Astrocyte (in vitro differentiated cells and primary cell): ENCODE results near the gene DACT3. TPM values are rescaled to one million over a fixed set of nuclear protein-coding genes. Genes with fewer than 3 reads are reported as not detected.

Source experiments
- DNase-seq: peaks from one replicate; pipeline ENCODE4 v3.0.0-alpha.2; 2010; ENCODE audit warnings: low read depth
- FAIRE-seq: peaks from 2 replicates; lab custom pipeline; 2011; peaks lifted over from hg19 to GRCh38; lab: Jason Lieb, UNC
- H2AFZ ChIP-seq: 2 replicates; pipeline ENCODE4 v1.6.0; 2012; ENCODE audit warnings: low read depth, low read length, inconsistent platforms
- H3K27ac ChIP-seq: 2 replicates; pipeline ENCODE4 v1.5.1; 2011; ENCODE audit warnings: low read depth, low read length, inconsistent platforms
- H3K27me3 ChIP-seq: 2 replicates; pipeline ENCODE4 v1.6.0; 2011; ENCODE audit warnings: low read length, inconsistent platforms; ENCODE audit not compliant: insufficient read depth
- H3K36me3 ChIP-seq: 2 replicates; pipeline ENCODE4 v1.5.1; 2011; ENCODE audit warnings: low read length, inconsistent platforms; ENCODE audit not compliant: insufficient read depth
- H3K4me1 ChIP-seq: 2 replicates; pipeline ENCODE4 v1.5.1; 2011; ENCODE audit warnings: low read length, inconsistent platforms; ENCODE audit not compliant: insufficient read depth
- H3K4me2 ChIP-seq: 2 replicates; pipeline ENCODE4 v1.6.0; 2012; ENCODE audit warnings: low read length, inconsistent platforms
- H3K4me3 ChIP-seq: 2 replicates; pipeline ENCODE4 v1.5.1; 2011; ENCODE audit warnings: low read depth, mild to moderate bottlenecking, low read length, inconsistent platforms; ENCODE audit not compliant: insufficient read depth
- H3K79me2 ChIP-seq: 2 replicates; pipeline ENCODE4 v1.6.0; 2012; ENCODE audit warnings: mild to moderate bottlenecking, low read length, inconsistent platforms; ENCODE audit not compliant: insufficient read depth
- H3K9ac ChIP-seq: 2 replicates; pipeline ENCODE4 v1.6.0; 2012; ENCODE audit warnings: mild to moderate bottlenecking, low read length, inconsistent platforms
- H3K9me3 ChIP-seq: 2 replicates; pipeline ENCODE4 v1.5.1; 2012; ENCODE audit warnings: low read depth, mild to moderate bottlenecking, low read length, inconsistent platforms; ENCODE audit not compliant: insufficient read depth
- H4K20me1 ChIP-seq: 2 replicates; pipeline ENCODE4 v1.6.0; 2012; ENCODE audit warnings: low read length, inconsistent platforms; ENCODE audit not compliant: insufficient read depth
- H3K27ac Mint-ChIP-seq: one replicate; pipeline ENCODE4 v1.8.0; 2021; ENCODE audit warnings: mild to moderate bottlenecking, mixed read lengths; ENCODE audit not compliant: unreplicated experiment
- H3K27me3 Mint-ChIP-seq: one replicate; pipeline ENCODE4 v1.8.0; 2021; ENCODE audit warnings: low read depth, mixed read lengths; ENCODE audit not compliant: unreplicated experiment
- H3K36me3 Mint-ChIP-seq: one replicate; pipeline ENCODE4 v1.8.0; 2021; ENCODE audit warnings: low read depth, mixed read lengths; ENCODE audit not compliant: unreplicated experiment
- H3K4me1 Mint-ChIP-seq: one replicate; pipeline ENCODE4 v1.8.0; 2021; ENCODE audit warnings: low read depth, mixed read lengths; ENCODE audit not compliant: unreplicated experiment
- H3K4me3 Mint-ChIP-seq: one replicate; pipeline ENCODE4 v1.8.0; 2021; ENCODE audit warnings: mild to moderate bottlenecking, moderate library complexity, mixed read lengths; ENCODE audit not compliant: unreplicated experiment
- H3K9me3 Mint-ChIP-seq: one replicate; pipeline ENCODE4 v1.8.0; 2021; ENCODE audit warnings: mild to moderate bottlenecking, mixed read lengths; ENCODE audit not compliant: unreplicated experiment
- CTCF ChIP-seq: IDR thresholded peaks from 2 replicates; pipeline ENCODE4 v1.5.1; 2011; ENCODE audit warnings: low read depth, mild to moderate bottlenecking, inconsistent platforms, low read length, moderate library complexity; ENCODE audit not compliant: insufficient read depth
- EZH2 ChIP-seq: IDR thresholded peaks from 2 replicates; pipeline ENCODE4 v1.6.1; 2012; ENCODE audit warnings: mild to moderate bottlenecking, low read length, inconsistent platforms; ENCODE audit not compliant: insufficient read depth
- total RNA-seq: library from RNA; stranded (reverse); gene quantifications from 2 replicates; pipeline ENCODE4 v1.2.1, GENCODE V29; 2021

DACT3 gene
- total RNA-seq, 1 donor from 2014 or later = 19.8 TPM

DNA sequence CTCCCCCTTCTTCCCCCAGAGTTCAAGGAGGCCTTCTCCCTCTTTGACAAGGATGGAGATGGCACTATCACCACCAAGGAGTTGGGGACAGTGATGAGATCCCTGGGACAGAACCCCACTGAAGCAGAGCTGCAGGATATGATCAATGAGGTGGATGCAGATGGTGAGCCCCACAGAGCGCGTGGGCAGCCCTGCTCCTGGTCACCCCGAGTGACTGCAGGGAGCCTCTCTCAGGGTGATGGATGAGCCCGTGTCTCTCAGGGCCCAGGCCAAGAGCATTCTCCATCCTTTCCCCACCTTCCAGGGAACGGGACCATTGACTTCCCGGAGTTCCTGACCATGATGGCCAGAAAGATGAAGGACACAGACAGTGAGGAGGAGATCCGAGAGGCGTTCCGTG, 52.8 kb downstream of the DACT3 start:
- H3K4me1 ChIP-seq = peaks cover 5% of the 10 kb centered on the region
- peaks cover 91% of the 10 kb centered on the region for H4K20me1 ChIP-seq
- TF ChIP-seq EZH2 = no peak
- TF ChIP-seq CTCF = no peak
- peaks cover 34% of the 10 kb centered on the region for H3K79me2 ChIP-seq
- H3K36me3 ChIP-seq = peaks cover 32% of the 10 kb centered on the region
- H2AFZ ChIP-seq = no peak overlapping the region
- H3K27ac Mint-ChIP-seq = no peak overlapping the region
- H3K4me1 Mint-ChIP-seq = peaks cover 20% of the 10 kb centered on the region
- no peak overlapping the region for H3K4me2 ChIP-seq
- H3K9me3 Mint-ChIP-seq = peaks cover 1% of the 10 kb centered on the region
- no peak for DNase-seq
- no peak overlapping the region for H3K4me3 Mint-ChIP-seq
- no peak overlapping the region for H3K4me3 ChIP-seq
- no peak overlapping the region for H3K27ac ChIP-seq
- H3K9me3 ChIP-seq = no peaks in the 10 kb centered on the region
- peaks cover 34% of the 10 kb centered on the region for H3K36me3 Mint-ChIP-seq
- no peaks in the 10 kb centered on the region for H3K27me3 ChIP-seq
- H3K27me3 Mint-ChIP-seq = no peaks in the 10 kb centered on the region
- no peak for FAIRE-seq
- no peak overlapping the region for H3K9ac ChIP-seq

DNA sequence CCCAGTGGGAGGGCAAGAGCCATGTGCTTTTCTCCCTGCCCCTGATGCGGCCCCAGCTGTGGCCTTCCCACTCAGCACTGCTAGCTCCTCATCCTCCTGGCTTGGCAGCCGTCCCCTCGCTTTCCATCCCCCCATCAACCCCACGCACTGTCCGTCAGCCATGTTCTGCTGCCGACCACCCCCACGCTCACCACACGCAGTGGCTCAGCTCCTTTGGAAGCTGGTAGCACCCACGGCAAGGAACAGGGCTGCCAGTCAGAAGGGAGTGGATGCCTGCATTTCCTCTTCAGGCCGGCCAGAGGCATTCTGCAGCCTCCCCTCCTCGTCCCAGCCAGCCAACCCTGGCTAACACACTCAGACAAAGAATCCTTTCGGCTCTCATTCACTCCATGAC, 53.5 kb downstream of the DACT3 start:
- Mint-ChIP-seq H3K4me1 (peaks cover 25% of the 10 kb centered on the region), H3K4me3 (no peak overlapping the region), H3K27me3 (no peaks in the 10 kb centered on the region), H3K9me3 (peaks cover 1% of the 10 kb centered on the region), H3K36me3 (peaks cover 36% of the 10 kb centered on the region), H3K27ac (no peak overlapping the region)
- Histone ChIP-seq H3K27me3 (no peaks in the 10 kb centered on the region), H4K20me1 (peaks cover 95% of the 10 kb centered on the region), H3K9ac (no peak overlapping the region), H3K4me2 (no peak overlapping the region), H3K27ac (no peak overlapping the region), H3K36me3 (peaks cover 32% of the 10 kb centered on the region), H3K9me3 (no peaks in the 10 kb centered on the region), H3K4me3 (no peak overlapping the region), H2AFZ (no peak overlapping the region), H3K79me2 (peaks cover 42% of the 10 kb centered on the region), H3K4me1 (peaks cover 12% of the 10 kb centered on the region)
- FAIRE-seq = no peak
- no peak for DNase-seq
- no peak for TF ChIP-seq EZH2
- TF ChIP-seq CTCF = no peak

DNA sequence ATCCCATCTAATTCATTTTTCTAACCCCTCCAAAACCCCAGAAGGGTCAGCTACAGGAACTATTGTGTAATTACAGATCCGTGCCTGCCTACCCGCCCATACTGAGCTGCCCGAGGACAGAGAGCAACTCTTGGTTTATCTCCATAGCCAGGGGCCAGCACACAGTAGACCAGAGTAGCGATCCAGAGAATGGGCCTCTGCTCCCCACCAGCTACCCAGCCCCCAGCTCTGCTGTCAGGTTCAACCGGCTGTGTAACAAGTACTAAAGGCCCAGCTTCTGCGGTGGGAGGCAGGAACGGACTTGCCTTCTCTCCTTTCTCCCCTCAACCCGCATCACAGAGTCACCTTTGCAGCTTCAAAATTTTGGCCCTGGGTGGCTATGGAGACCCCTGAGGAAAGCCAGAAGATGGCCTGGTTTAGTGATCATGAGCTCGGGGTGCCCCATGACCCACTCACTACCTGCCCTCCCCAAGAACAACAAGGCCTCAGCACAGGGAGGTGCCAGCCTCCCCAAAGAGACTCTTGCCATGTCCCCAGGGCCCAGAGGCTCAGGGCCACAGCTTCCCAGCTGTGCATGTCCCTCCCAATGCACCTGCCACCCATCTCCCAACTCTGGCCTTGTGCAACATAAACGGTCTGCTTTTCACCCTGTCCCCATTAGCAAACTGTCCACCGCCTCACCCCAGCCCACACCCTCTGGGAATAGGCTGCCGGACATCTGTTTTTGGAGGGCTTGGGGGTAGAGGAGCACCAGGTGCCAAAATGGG, 54.1 kb downstream of the DACT3 start:
- peaks cover 1% of the 10 kb centered on the region for H3K9me3 Mint-ChIP-seq
- no peaks in the 10 kb centered on the region for H3K9me3 ChIP-seq
- H3K36me3 ChIP-seq = peaks cover 32% of the 10 kb centered on the region
- no peak overlapping the region for H2AFZ ChIP-seq
- TF ChIP-seq CTCF (no peak), EZH2 (no peak)
- no peak overlapping the region for H3K27ac ChIP-seq
- H3K36me3 Mint-ChIP-seq = peaks cover 36% of the 10 kb centered on the region
- H3K27ac Mint-ChIP-seq = no peak overlapping the region
- H4K20me1 ChIP-seq = peaks cover 95% of the 10 kb centered on the region
- H3K4me3 Mint-ChIP-seq = no peak overlapping the region
- no peak overlapping the region for H3K4me2 ChIP-seq
- no peak overlapping the region for H3K4me3 ChIP-seq
- no peak for FAIRE-seq
- H3K4me1 ChIP-seq = peaks cover 14% of the 10 kb centered on the region
- no peaks in the 10 kb centered on the region for H3K27me3 ChIP-seq
- H3K4me1 Mint-ChIP-seq = peaks cover 25% of the 10 kb centered on the region
- DNase-seq = no peak
- H3K27me3 Mint-ChIP-seq = no peaks in the 10 kb centered on the region
- H3K9ac ChIP-seq = no peak overlapping the region
- peaks cover 47% of the 10 kb centered on the region for H3K79me2 ChIP-seq
